HUDEP-2 (cell line): Measurements from ENCODE around the gene ZMYND12.
A peak's percentile ranks its signal among the peaks of the same experiment; 100 is the strongest.
"Not testable (repeated sequence)": the region's sequence is repeated elsewhere in the genome, so short reads cannot be mapped to it uniquely, and the experiment has no call there.

Experiments used
- DNase-seq, 76 experiments: peaks; one replicate each; lab custom pipeline; 2025; ENCODE audit not compliant: unreplicated experiment in 76 of 76; lab: John Stamatoyannopoulos, UW

ZMYND12 gene

GRCh38 chr1:42456010-42456753 is at the start of gene ZMYND12, which contains the start of gene PPCS:
TSS of gene ZMYND12 (minus strand) at chr1:42456022. CDS start at chr1:42455997, 25 bp downstream.
TSS of gene PPCS (plus strand) at chr1:42456543. CDS start at chr1:42456566, 23 bp downstream.
- DNase-seq, result peak in 74 of 76 experiments; percentile 11 to 91 (median 71)

DNA sequence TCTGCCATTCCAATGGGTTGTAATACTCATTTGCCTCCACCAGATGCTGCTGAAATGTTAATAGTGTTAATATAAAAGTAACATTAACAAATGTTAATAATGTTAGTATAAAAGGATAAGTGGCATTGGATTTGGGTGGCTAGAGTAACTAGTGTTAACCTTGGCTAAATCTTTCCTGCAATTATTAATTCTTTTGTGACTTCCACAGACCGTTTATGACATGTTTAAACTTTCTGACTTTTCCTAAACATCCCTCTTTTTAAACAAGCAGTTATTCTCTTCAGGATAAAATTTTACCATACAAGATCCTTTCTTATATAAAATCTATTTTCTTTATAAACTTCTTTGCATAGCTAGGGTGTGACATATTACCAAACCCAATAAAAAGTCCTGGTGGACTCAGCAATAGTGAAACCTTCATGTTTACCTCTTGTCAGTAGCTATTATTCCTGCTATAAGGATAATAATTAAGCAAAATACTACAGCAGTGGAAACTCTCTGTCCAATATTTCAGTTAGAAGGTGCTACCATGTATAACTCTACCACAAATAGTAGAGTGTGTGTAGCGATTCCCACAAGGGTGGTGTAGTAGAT is 48.8 kb upstream of the ZMYND12 start:
- no peak for DNase-seq

DNA sequence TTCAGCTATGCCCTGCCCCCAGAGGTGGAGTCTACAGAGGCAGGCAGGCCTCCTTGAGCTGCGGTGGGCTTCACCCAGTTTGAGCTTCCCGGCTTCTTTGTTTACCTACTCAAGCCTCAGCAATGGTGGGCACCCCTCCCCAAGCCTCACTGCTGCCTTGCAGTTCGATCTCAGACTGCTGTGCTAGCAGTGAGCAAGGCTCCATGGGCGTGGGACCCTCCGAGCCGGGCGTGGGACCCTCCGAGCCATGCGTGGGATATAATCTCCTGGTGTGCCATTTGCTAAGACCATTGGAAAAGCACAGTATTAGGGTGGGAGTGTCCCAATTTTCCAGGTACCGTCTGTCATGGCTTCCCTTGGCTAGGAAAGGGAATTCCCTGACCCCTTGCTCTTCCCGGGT is 46.2 kb upstream of the ZMYND12 start:
- DNase-seq, result not testable (repeated sequence)

- DNase-seq, result no peak
These were observed 34.4 kb upstream of the ZMYND12 start for GRCh38 chr1:42490237-42490636.

DNA sequence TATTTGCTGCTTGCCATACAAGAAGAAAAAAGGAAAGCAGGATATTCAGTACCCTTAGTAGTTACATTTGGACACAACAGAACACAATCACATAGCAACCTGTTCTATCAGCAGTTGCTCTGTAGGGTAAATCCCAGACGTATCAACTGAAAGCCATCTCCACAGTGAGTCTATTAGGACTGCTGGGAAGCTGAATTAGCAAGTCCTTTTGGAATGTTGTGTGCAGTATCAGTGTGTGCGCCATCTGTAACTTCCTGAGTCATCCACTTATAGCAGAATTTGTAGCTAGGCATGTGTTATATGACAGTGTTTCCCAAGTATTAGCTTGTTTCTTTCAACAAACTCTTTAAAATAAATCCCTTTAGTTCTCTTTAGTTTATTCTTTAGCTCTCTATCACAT is 28.6 kb upstream of the ZMYND12 start:
- DNase-seq, result no peak

DNA sequence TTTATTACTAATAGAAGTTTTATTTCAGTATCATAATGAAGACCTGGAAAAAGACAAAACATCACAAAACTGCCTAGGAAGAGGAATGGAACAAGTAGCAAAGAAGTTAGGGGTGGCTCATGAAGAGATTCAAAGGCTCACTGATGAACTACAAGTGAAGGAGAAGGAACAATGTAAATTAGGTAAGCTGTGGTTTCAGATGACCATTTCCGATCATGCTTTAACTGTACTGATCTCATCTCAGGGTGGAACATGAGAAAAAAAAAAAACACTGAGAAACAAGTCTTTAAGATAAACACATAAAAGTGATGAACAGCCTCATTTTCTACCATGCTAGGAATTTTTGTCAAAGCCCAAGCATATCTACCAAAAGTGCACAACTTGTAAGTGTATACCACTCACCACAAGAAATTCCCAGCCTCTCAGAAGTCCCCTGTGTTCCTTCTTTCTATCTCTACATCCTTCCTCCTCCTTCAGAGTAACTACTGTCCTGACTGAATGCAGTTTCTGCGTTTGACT is 26.9 kb upstream of the ZMYND12 start:
- no peak for DNase-seq

DNA sequence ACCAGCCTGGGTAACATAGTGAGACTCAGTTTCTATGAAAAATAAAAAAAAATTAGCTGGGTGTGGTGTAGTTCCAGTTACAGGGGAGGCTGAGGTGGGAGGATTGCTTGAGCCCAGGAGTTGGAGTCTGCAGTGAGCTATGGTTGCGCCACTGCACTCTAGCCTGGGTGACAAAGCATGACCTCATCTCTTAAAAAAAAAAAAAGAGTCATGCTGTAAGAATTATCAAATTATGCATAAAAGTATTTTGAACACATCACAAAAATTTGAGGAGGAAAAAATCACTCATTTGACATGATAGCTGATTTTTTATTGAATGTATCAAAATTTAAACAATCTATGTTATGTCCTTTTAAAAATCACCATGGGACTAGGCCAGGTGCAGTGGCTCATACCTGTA is 25.1 kb upstream of the ZMYND12 start:
- DNase-seq, result no peak

GRCh38 chr1:42479621-42480020 is 23.8 kb upstream of the ZMYND12 start:
- peak in 2 of 76 experiments; percentile 3 to 7 for DNase-seq

DNA sequence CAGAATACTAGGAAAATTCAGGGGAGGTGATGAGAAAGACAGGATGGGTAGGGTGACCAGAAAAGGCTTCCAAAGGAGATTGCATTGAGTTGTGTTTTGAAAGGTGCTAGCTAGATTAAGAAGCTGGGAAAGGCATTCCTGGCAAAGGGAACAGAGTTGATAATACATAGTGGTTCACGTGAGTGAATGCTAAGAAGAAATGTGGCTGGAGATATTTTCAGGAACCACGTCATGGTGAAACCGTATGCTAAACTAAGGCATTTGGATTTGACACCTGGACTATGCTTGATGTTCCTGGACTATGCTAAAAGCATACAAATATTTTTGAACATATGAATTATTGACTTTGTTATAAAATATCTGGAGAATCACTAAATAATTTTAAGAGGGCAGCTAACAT is 22.0 kb upstream of the ZMYND12 start:
- DNase-seq, result no peak

GRCh38 chr1:42477354-42477753 is 21.5 kb upstream of the ZMYND12 start:
- not testable (repeated sequence) for DNase-seq

DNA sequence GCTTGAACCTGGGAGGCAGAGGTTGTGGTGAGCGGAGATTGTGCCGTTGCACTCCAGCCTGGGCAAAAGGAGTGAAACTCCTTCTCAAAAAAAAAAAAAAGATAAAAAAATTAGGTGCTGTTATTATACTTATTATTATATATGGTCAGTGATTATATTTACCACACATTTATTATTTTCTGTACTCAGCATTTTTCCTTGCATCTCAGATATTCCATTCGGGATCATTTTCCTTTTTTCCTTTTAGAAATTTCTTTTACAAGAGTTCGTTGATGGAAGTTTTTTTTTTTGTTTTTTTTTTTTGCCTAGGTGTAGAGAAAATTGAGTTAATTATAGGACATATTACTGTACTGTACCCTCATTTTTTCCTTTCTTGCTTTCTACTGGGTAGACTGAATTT is 20.8 kb upstream of the ZMYND12 start:
- no peak for DNase-seq

- no peak for DNase-seq
These were observed 13.9 kb upstream of the ZMYND12 start for GRCh38 chr1:42469727-42470126.

- no peak for DNase-seq
These were observed 10.2 kb upstream of the ZMYND12 start for GRCh38 chr1:42466030-42466429.

DNA sequence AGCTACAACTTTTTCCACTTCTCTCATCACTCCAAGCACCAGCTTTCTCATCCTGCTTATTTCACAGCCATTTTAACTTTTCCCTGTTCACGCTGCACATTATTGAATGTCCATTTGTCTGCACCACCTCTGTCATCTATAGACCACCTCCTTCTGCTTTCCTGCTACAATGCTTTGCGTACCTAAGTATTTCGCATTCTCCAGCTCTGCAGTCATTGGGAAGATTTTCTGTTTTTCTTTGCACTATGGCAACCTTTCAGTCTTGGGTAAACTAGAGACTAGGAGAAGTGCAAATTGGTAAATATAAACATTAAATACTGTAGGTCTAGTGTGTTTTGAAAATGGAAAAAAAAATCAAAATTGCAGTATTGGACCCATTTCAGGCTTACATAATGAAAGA is 8.1 kb upstream of the ZMYND12 start:
- DNase-seq, result no peak

DNA sequence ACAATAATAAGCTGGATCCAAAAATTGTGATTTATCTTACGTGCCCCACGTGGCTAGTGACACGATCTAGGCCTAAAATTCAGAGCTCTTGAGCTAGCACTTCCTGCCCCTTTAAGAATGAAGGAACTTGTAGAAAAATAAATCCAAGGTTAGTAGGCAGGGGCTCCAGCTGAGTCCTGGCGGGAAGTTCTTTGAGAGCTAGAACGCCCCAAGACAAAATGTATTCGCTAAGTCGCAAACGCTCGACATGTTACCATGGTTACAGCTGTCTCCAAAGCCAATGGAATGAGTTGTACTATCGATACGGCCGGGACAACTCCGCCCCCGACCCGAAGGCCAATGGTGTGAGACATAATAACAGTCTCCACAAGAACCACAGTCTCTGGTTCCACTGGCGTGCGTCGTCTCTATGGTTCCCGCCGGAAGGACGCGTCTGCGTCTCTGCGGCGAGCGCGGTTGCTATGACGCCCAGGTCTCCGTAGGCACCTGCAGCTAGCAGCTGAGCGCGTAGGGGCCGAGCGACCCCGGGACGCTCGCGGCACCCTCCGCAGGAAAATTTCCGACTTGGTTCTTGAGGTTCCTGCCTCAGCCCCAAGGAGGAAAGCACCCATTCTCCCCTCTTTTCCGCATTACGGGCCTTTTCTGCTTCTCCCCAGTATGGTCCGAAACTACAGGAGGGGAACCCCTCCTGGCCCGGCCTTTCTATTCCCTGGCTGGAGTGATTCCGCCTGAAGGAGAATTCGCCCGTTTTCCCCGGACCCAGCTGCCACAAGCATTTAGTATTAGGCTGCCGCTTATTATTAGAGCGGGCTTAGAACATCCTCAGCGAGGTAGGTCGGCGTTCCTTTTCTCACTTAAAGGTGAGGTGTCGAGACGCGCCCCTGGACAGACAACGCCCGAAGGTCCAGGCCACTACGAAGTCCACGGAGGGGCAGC is 7.3 kb upstream of the ZMYND12 start, which contains the start of gene CCDC30:
Gene CCDC30, plus strand, starts transcription at position 459 of the 936 bp plus-strand sequence. CDS start 17,266 bp downstream, outside the sequence.
- DNase-seq, result peak in 75 of 76 experiments; percentile 17 to 97 (median 93)

GRCh38 chr1:42461196-42461595 is 5.4 kb upstream of the ZMYND12 start:
- DNase-seq, result no peak

DNA sequence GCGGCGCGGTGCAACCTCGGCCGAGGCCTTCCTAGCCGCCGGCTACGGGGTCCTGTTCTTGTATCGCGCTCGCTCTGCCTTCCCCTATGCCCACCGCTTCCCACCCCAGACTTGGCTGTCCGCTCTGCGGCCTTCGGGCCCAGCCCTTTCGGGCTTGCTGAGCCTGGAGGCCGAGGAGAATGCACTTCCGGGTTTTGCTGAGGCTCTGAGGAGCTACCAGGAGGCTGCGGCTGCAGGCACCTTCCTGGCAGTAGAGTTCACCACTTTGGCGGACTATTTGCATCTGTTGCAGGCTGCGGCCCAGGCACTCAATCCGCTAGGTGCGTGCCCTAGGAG is 900 bp upstream of the ZMYND12 start:
- peak in 48 of 76 experiments; percentile 3 to 79 (median 41) for DNase-seq

- DNase-seq, result no peak
These were observed 1.4 kb downstream of the ZMYND12 start for GRCh38 chr1:42454403-42454802.

DNA sequence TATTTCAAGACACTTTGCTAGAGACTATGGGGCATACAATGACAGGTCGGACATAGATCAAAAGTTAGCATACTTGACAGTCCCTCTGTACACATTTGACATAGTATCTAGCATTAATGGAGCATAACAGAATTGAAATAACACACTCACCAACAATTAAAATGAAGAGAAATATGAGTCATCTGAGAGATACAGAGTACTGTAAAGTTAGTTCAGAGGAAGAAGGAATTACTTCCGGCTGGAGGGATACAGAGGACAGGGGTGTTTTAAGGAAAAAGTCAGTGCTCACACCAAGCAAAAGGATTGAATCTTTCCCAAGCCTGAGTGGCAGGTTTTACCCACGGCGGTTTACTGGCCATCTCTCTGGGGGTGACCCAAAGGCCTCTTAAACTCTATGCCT is 2.4 kb downstream of the ZMYND12 start:
- DNase-seq, result no peak

GRCh38 chr1:42450061-42450460 is 5.8 kb downstream of the ZMYND12 start:
- DNase-seq, result no peak

GRCh38 chr1:42449256-42449655 is 6.6 kb downstream of the ZMYND12 start:
- peak in 3 of 76 experiments; percentile 5 to 31 (median 8) for DNase-seq
